Mucosa of descending colon (tissue), 3 donors: Measurements from ENCODE around the gene SRRM1. TPM values are rescaled to one million over a fixed set of nuclear protein-coding genes. Genes with fewer than 3 reads are reported as not detected.
A peak's percentile ranks its signal among the peaks of the same experiment; 100 is the strongest.
"Not testable (repeated sequence)": the region's sequence is repeated elsewhere in the genome, so short reads cannot be mapped to it uniquely, and the experiment has no call there.

Experiments
- ATAC-seq: fragments of 200-7000 bp; cut with Tn5 transposase; one replicate; pipeline ENCODE4 v1.9.1; 2020; ENCODE audit warnings: mild to moderate bottlenecking, moderate library complexity
- DNase-seq, 3 donors: peaks; one replicate each; pipeline ENCODE4 v3.0.0-alpha.2; 2020
- H3K36me3 ChIP-seq: fragments of 200-600 bp; one replicate; pipeline ENCODE4 v1.8.0; 2021; ENCODE audit warnings: low read depth, mild to moderate bottlenecking
- H3K4me1 ChIP-seq: fragments of 200-600 bp; one replicate; pipeline ENCODE4 v1.8.0; 2021; ENCODE audit warnings: low read depth, mild to moderate bottlenecking
- H3K4me3 ChIP-seq: fragments of 200-600 bp; one replicate; pipeline ENCODE4 v1.8.0; 2021; ENCODE audit warnings: mild to moderate bottlenecking
- H3K9me3 ChIP-seq: fragments of 200-600 bp; one replicate; pipeline ENCODE4 v1.8.0; 2021; ENCODE audit warnings: mild to moderate bottlenecking
- CTCF ChIP-seq: fragments of 200-600 bp; IDR thresholded peaks from one replicate; pipeline ENCODE4 v1.8.0; 2022; ENCODE audit warnings: antibody characterized with exemption, mild to moderate bottlenecking
- intact Hi-C, 2 donors: fragments of 100-400 bp; cut with DNase I in 1 of 2; cut with micrococcal nuclease in 1 of 2; formaldehyde crosslinking; loops; one replicate each; pipeline versions ENCODE4 v1.11.0 to v1.11.1; 2022; cut with DNase I, micrococcal nuclease
- total RNA-seq, 3 donors: library from RNA; stranded (reverse); fragmentation: NEBNext Ultra II Directional in 2 of 3; extraction: Animal tissue kit (Norgen Biotek cat#: 25700) in 2 of 3; gene quantifications; one replicate each; pipeline versions ENCODE4 v1.2.1 to v1.2.4, GENCODE V29; 2021 to 2023
- donor health status: DM: no; HTN: no; CAD: no; lungs with moderate emphysema.
- donor health status: DM: no; HTN: no; CAD: no.
- donor health status: DM: no; HTN: yes; CAD: no.

The SRRM1 gene
- total RNA-seq, 3 donors from 2014 or later, result 117 to 131 (median 120) TPM

GRCh38 chr1:24699628-24700027, 56.5 kb downstream of the SRRM1 start:
- TF ChIP-seq CTCF, result no peak
- no peak overlapping the region for H3K4me3 ChIP-seq
- intact Hi-C loops, result no loop called here
- no peak for ATAC-seq
- DNase-seq, result no peak
- no peaks in the 10 kb centered on the region for H3K4me1 ChIP-seq
- no peaks in the 10 kb centered on the region for H3K36me3 ChIP-seq
- no peaks in the 10 kb centered on the region for H3K9me3 ChIP-seq

GRCh38 chr1:24702511-24703293, 59.6 kb downstream of the SRRM1 start:
- no peak for ATAC-seq
- TF ChIP-seq CTCF, result no peak
- no peak overlapping the region for H3K4me3 ChIP-seq

GRCh38 chr1:24704411-24705259, 61.5 kb downstream of the SRRM1 start:
- peaks cover 5% of the 10 kb centered on the region for H3K4me1 ChIP-seq
- ATAC-seq (no peak), DNase-seq (no peak)
- no peak for TF ChIP-seq CTCF
- no peak overlapping the region for H3K4me3 ChIP-seq
- no peaks in the 10 kb centered on the region for H3K36me3 ChIP-seq
- intact Hi-C loops, result no loop called here
- no peaks in the 10 kb centered on the region for H3K9me3 ChIP-seq

More at GRCh38 chr1:24702511-24703293, 59.6 kb downstream of the SRRM1 start:
- H3K4me1 ChIP-seq, result peaks cover 5% of the 10 kb centered on the region
- no peaks in the 10 kb centered on the region for H3K9me3 ChIP-seq
- no peak for DNase-seq
- H3K36me3 ChIP-seq, result no peaks in the 10 kb centered on the region
- intact Hi-C loops, result no loop called here

- no peak for TF ChIP-seq CTCF
- no peaks in the 10 kb centered on the region for H3K9me3 ChIP-seq
- no peak overlapping the region for H3K4me3 ChIP-seq
- no peaks in the 10 kb centered on the region for H3K36me3 ChIP-seq
- H3K4me1 ChIP-seq, result peaks cover 5% of the 10 kb centered on the region
- DNase-seq (peak; percentile 82 to 88 (median 87)), ATAC-seq (peak; percentile 99)
- intact Hi-C loops, result no loop called here
Measured at GRCh38 chr1:24705260-24706073, 62.4 kb downstream of the SRRM1 start.

GRCh38 chr1:24706074-24706389, 62.9 kb downstream of the SRRM1 start:
- intact Hi-C loops, ATAC-seq, H3K4me3 ChIP-seq: not testable (repeated sequence)

More at GRCh38 chr1:24706074-24706389, 62.9 kb downstream of the SRRM1 start:
- DNase-seq, H3K4me1 ChIP-seq, H3K36me3 ChIP-seq, H3K9me3 ChIP-seq: not testable (repeated sequence)
